ENCODE results near the gene STAC2. TPM values are rescaled to one million over a fixed set of nuclear protein-coding genes. Genes with fewer than 3 reads are reported as not detected.

The STAC2 gene
- total and polyA plus RNA-seq, 2 of the 13 experiments (the other 11 are each of a cell fraction or from before 2014, with no cell fraction given) = not detected

- TF ChIP-seq SKIL (CRISPR knock-in tag; IDR thresholded peaks at IDR 0.05; ENCODE audit: borderline replicate concordance) (no peak), NFYB (CRISPR knock-in tag; IDR thresholded peaks at IDR 0.05) (0 out of 2 replicates have a peak, but pooled peaks have one; percentile 8), SMARCE1 (IDR thresholded peaks at IDR 0.05; ENCODE audit: borderline replicate concordance) (no peak), SNAPC4 (CRISPR knock-in tag; IDR thresholded peaks at IDR 0.05) (peak; percentile 78), FOXK2 (IDR thresholded peaks at IDR 0.05) (peak; percentile 100), MIXL1 (CRISPR knock-in tag; IDR thresholded peaks at IDR 0.05) (0 out of 2 replicates have a peak, but pooled peaks have one; percentile 21), ZNF761 (CRISPR knock-in tag; conservative IDR thresholded peaks at IDR 0.05) (peak; percentile 89; the same call in 1 of the 2 replicates), RNF219 (CRISPR knock-in tag; IDR thresholded peaks at IDR 0.05) (peak; percentile 35; the same call in 1 of the 2 replicates), ZNF558 (CRISPR knock-in tag; IDR thresholded peaks at IDR 0.05; ENCODE audit: borderline replicate concordance) (peak; percentile 66; the same call in 1 of the 2 replicates), CHD2 (IDR thresholded peaks at IDR 0.05; ENCODE audit: low read depth, low read length) (no peak), DR1 (CRISPR knock-in tag; IDR thresholded peaks at IDR 0.05) (peak; percentile 95), KDM5A (IDR thresholded peaks at IDR 0.05; ENCODE audit: borderline replicate concordance, low read length) (peak; percentile 87; the same call in 1 of the 2 replicates), ZFYVE20 (CRISPR knock-in tag; IDR thresholded peaks at IDR 0.05; ENCODE audit: borderline replicate concordance, low read depth) (peak; percentile 75; the same call in 1 of the 2 replicates), ZNF841 (CRISPR knock-in tag; IDR thresholded peaks at IDR 0.05; ENCODE audit: borderline replicate concordance) (no peak), ZNF350 (CRISPR knock-in tag; IDR thresholded peaks at IDR 0.05; ENCODE audit: borderline replicate concordance, low read depth) (peak; percentile 91)
- TF ChIP-seq, protein P1, sequence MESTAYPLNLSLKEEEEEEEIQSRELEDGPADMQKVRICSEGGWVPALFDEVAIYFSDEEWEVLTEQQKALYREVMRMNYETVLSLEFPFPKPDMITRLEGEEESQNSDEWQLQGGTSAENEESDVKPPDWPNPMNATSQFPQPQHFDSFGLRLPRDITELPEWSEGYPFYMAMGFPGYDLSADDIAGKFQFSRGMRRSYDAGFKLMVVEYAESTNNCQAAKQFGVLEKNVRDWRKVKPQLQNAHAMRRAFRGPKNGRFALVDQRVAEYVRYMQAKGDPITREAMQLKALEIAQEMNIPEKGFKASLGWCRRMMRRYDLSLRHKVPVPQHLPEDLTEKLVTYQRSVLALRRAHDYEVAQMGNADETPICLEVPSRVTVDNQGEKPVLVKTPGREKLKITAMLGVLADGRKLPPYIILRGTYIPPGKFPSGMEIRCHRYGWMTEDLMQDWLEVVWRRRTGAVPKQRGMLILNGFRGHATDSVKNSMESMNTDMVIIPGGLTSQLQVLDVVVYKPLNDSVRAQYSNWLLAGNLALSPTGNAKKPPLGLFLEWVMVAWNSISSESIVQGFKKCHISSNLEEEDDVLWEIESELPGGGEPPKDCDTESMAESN (CRISPR knock-in tag; conservative IDR thresholded peaks at IDR 0.05) = peak; percentile 93
Observed at GRCh38 chr17:39200070-39200879, 25.5 kb downstream of the STAC2 start, which contains the start of gene RPL19 (continued).
